Measurements from ENCODE around the gene TSPO. TPM values are rescaled to one million over a fixed set of nuclear protein-coding genes. Genes with fewer than 3 reads are reported as not detected.

Gene TSPO
- total RNA-seq, 4 donors from 2014 or later, result 346 to 897 (median 746) TPM

DNA sequence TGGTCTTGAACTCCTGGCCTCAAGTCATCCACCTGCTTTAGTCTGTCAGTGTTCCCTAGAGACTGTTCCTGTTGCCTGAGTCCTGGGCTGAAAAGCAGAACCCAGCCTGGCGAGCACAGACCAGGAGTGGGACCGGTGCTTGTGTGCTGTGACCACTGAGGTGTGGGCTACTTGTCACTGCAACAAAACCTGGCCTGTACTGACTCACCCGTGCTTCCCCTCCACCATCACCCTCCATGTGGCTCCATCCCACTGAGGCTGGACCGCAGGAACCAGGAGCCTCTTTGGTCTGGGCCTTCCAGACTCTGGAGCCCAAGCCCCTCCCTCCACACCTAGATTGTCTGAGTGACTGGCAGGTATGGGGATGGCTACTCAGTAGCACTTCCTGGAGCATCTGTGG, 16.8 kb upstream of the TSPO start:
- DNase-seq (ENCODE audit: low spot score in 2 of 2), result no peak
- Histone ChIP-seq H3K4me1 (peaks cover 2% of the 10 kb centered on the region), H3K36me3 (peaks cover 69% of the 10 kb centered on the region), H3K4me3 (no peak overlapping the region), H3K9me3 (no peaks in the 10 kb centered on the region), H3K27me3 (no peaks in the 10 kb centered on the region), H3K27ac (no peak overlapping the region)
- TF ChIP-seq EP300 (IDR thresholded peaks at IDR 0.05) (no peak), POLR2A (IDR thresholded peaks at IDR 0.05) (no peak)
- TF ChIP-seq, protein P1, sequence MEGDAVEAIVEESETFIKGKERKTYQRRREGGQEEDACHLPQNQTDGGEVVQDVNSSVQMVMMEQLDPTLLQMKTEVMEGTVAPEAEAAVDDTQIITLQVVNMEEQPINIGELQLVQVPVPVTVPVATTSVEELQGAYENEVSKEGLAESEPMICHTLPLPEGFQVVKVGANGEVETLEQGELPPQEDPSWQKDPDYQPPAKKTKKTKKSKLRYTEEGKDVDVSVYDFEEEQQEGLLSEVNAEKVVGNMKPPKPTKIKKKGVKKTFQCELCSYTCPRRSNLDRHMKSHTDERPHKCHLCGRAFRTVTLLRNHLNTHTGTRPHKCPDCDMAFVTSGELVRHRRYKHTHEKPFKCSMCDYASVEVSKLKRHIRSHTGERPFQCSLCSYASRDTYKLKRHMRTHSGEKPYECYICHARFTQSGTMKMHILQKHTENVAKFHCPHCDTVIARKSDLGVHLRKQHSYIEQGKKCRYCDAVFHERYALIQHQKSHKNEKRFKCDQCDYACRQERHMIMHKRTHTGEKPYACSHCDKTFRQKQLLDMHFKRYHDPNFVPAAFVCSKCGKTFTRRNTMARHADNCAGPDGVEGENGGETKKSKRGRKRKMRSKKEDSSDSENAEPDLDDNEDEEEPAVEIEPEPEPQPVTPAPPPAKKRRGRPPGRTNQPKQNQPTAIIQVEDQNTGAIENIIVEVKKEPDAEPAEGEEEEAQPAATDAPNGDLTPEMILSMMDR (IDR thresholded peaks at IDR 0.05), result no peak
- WGBS, result 96% methylated on average over 4 of the region's 4 CpGs

DNA sequence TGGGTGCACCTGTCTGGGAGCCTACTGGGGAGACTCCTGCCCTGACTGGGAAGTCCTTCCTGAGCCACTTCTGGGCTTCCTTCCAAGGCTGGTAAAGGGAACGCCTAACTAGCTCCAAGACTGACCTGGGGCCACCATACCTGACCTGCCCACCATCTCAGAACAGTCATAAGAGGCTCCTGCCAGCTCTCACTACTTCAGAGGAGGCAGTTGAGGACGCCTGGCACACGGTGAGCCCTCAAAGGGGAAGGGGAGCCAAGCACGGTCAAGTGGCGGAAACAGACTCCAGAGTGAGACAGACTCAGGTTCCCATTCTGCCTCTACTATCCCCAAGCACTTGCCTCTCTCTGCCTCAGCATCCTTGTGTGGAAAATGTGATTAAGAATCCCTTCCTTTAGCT, 15.8 kb upstream of the TSPO start:
- DNase-seq (ENCODE audit: low spot score in 2 of 2), result no peak
- H3K27ac ChIP-seq, result no peak overlapping the region
- H3K27me3 ChIP-seq, result no peaks in the 10 kb centered on the region
- no peaks in the 10 kb centered on the region for H3K9me3 ChIP-seq
- H3K36me3 ChIP-seq, result peaks cover 79% of the 10 kb centered on the region
- WGBS, result 79% methylated on average over 5 of the region's 5 CpGs
- H3K4me1 ChIP-seq, result peaks cover 2% of the 10 kb centered on the region
- TF ChIP-seq POLR2A (IDR thresholded peaks at IDR 0.05) (no peak), POLR2AphosphoS5 (IDR thresholded peaks at IDR 0.05) (no peak), EP300 (IDR thresholded peaks at IDR 0.05) (no peak)
- TF ChIP-seq, protein P1 (IDR thresholded peaks at IDR 0.05), result no peak
- H3K4me3 ChIP-seq, result no peak overlapping the region

DNA sequence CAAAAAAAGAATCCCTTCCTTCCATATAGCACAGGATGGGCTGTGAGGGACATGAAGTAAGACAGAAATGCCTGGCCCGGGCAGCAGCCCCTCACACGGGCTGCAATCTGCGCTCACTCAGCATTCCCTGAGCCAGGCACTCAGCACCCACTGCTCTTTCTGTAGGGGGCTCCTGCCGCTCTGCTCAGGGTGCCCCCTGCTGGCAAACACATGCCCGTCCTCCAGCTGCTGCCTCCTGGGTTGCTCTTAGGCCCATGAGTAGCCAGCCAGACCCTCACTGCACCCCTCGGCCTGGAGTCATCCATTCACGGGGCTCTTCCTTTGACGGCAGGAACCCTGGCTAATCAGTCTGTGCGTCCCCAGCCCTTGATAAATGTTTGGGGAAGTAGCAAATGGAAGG, 15.1 kb upstream of the TSPO start:
- H3K9me3 ChIP-seq, result no peaks in the 10 kb centered on the region
- no peak overlapping the region for H3K4me3 ChIP-seq
- H3K36me3 ChIP-seq, result peaks cover 79% of the 10 kb centered on the region
- DNase-seq (ENCODE audit: low spot score in 2 of 2), result no peak
- H3K27me3 ChIP-seq, result no peaks in the 10 kb centered on the region
- H3K27ac ChIP-seq, result no peak overlapping the region
- 44% methylated on average over 4 of the region's 9 CpGs for WGBS
- H3K4me1 ChIP-seq, result peaks cover 6% of the 10 kb centered on the region
- TF ChIP-seq, protein P1 (IDR thresholded peaks at IDR 0.05), result peak in 1 of 2 donors; percentile 4
- TF ChIP-seq EP300 (IDR thresholded peaks at IDR 0.05), result no peak

DNA sequence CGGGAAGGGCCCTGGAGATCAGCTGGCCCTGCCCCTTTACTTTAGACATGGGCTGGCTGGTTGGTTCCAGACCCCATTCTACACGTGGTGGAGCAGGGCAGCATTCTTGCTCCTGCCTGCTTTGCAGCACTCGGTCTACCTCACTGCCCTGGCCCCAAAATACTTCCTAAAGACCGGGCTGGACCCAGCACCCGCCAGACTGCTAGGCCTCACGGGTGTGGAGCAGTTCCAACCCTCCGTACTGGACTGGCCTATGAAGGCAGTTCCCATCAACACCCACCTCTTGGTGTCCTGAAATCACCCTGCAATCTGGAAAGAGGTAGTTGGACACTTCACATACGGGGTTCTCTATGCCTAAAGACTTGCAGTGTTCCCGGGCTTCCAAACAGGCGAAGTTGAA, 14.6 kb upstream of the TSPO start:
- Histone ChIP-seq H3K27me3 (no peaks in the 10 kb centered on the region), H3K36me3 (peaks cover 73% of the 10 kb centered on the region), H3K27ac (no peak overlapping the region), H3K4me3 (no peak overlapping the region), H3K4me1 (peaks cover 12% of the 10 kb centered on the region), H3K9me3 (no peaks in the 10 kb centered on the region)
- TF ChIP-seq POLR2A (IDR thresholded peaks at IDR 0.05), result no peak
- no peak for TF ChIP-seq EP300 (IDR thresholded peaks at IDR 0.05)
- TF ChIP-seq, protein P1 (IDR thresholded peaks at IDR 0.05), result no peak
- no peak for TF ChIP-seq POLR2AphosphoS5 (IDR thresholded peaks at IDR 0.05)
- 76% methylated on average over 9 of the region's 10 CpGs for WGBS
- no peak for DNase-seq (ENCODE audit: low spot score in 2 of 2)

DNA sequence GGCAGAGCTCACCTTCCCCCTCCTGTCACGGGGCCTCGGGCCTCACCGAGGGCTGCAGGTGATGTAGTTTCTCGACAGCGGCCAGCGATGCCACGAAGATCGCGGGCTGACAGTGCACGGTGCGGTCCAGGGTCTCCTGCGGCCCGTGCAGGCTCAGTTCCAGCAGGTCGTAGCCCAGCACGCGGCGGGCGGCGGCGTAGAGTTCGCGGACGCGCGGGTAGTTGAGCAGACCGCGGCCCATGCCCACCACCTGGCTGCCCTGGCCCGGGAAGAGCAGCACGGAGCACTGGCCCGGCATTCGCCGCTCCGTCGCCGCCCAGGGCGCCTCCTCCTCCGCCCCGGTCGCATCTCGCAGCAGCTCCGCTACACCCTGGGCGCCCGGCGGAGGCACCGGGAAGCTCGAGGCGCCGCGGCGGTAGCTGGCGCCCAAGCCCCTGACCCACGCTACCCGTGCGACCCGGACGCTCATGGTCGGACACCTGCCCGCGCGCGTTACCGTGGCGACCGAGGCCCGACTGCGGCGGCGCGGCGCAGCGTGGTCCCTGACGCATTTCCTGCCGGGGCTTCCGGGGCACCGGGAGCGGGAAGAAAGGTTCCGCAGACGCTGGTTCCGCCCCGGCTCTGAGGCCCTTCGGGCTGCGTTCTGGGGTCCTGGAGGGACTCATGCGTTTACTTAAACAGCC, 8.3 kb upstream of the TSPO start, which contains the start of gene MCAT:
MCAT (minus strand) TSS at position 519 of the 683 bp plus-strand sequence; CDS start at position 469, 50 bp downstream.
- Histone ChIP-seq H3K27me3 (no peaks in the 10 kb centered on the region), H3K36me3 (peaks cover 22% of the 10 kb centered on the region), H3K27ac (peak within 1 kb of the TSS; percentile 71), H3K4me3 (peak within 1 kb of the TSS; percentile 92), H3K4me1 (peaks cover 34% of the 10 kb centered on the region), H3K9me3 (no peaks in the 10 kb centered on the region)
- peak in 1 of 2 donors; percentile 92 for DNase-seq (ENCODE audit: low spot score in 2 of 2)
- 0% methylated on average over 37 of the region's 83 CpGs for WGBS
- TF ChIP-seq POLR2A (IDR thresholded peaks at IDR 0.05) (peak in 1 of 2 donors; percentile 58), POLR2AphosphoS5 (IDR thresholded peaks at IDR 0.05) (peak in 2 of 3 donors; percentile 30 to 40)
- TF ChIP-seq, protein P1 (IDR thresholded peaks at IDR 0.05), result no peak
